ENCODE data around the gene ATP2A2.
"Not testable (repeated sequence)": the region's sequence is repeated elsewhere in the genome, so short reads cannot be mapped to it uniquely, and the experiment has no call there.

ATP2A2 gene

DNA sequence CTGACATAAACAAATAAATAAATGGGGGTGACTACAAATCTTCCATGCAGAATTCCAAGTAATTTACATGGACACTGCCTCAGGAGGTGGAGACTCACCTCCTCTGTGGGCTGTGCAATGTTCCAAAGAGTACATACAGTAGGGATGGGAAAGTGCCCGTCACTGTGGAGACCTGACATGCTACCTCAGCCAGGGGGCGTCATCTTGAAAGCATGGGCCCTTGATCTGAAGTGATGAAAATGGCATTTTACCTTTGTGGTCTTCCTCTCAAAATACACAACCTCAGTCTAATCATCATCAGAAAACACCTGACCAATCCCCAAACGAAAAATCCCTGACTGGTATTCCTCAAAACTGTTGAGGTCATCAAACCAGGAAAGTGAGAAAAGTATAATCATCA, 74.0 kb downstream of the ATP2A2 start:
- FAIRE-seq, result peak; percentile 75
- no peak for TF ChIP-seq SPI1 (IDR thresholded peaks at IDR 0.05; ENCODE audit: low read depth, low read length)
- TF ChIP-seq POU2F2 (IDR thresholded peaks at IDR 0.05; ENCODE audit: low read depth, low read length), result no peak
- no peak for TF ChIP-seq POLR2AphosphoS5 (IDR thresholded peaks at IDR 0.05; ENCODE audit: low read depth, low read length)
- no peak for TF ChIP-seq TAF1 (IDR thresholded peaks at IDR 0.05; ENCODE audit: low read depth, low read length)
- no peak for TF ChIP-seq PAX5 (IDR thresholded peaks at IDR 0.05; ENCODE audit: insufficient read depth, low read length, severe bottlenecking)
- no peak for TF ChIP-seq POLR2A (IDR thresholded peaks at IDR 0.05; ENCODE audit: low read depth, low read length)
- DNase-seq (ENCODE audit: insufficient read length, low spot score), result no peak

DNA sequence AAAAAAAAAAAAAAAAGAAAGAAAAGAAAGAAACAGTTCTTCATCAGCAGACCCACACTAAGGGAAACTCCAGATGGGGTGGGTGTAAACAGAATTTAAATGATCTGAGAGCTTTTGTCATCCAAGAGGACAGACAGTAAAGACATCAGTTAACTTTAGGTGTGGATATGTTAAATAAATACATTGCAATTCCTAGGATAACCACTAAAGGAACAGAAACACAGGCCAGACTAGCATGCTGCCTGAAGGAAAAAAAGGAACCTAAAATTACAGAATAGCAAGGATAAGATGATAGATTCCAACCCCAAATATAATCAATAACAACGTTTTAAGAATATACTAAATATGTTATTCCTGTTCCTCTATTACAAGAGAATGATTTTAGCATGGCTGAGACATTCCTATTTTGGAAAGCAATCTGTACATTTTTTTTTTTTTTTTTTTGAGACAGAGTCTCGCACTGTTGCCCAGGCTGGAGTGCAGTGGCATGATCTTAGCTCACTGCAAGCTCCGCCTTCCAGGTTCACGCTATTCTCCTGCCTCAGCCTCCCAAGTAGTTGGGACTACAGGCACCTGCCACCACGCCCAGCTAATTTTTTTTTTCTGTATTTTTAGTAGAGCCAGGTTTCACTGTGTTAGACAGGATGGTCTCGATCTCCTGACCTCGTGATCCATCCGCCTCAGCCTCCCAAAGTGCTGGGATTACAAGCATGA, 77.5 kb downstream of the ATP2A2 start:
- not testable (repeated sequence) for DNase-seq (ENCODE audit: insufficient read length, low spot score); FAIRE-seq

DNA sequence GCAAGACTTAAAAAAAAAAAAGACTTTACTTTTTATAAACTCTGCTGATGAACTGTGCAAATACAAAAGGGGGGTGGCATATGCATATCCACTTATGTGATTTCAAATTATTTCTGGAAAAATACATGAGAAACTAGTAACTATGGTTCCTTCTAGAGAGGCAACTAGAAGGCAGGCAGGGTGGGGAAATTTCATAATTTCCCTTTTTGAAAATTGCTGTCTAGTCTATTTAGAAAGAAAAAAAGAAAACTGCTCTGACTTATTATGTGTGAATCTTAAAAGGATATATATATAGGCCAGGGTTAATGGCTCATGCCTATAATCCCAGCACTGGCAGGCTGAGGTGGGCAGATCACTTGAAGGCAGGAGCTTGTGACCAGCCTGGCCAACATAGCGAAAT, 80.2 kb downstream of the ATP2A2 start:
- FAIRE-seq (no peak), DNase-seq (ENCODE audit: insufficient read length, low spot score) (no peak)
- no peak for TF ChIP-seq SPI1 (IDR thresholded peaks at IDR 0.05; ENCODE audit: low read depth, low read length)
- no peak for TF ChIP-seq TAF1 (IDR thresholded peaks at IDR 0.05; ENCODE audit: low read depth, low read length)
- TF ChIP-seq POLR2AphosphoS5 (IDR thresholded peaks at IDR 0.05; ENCODE audit: low read depth, low read length), result no peak
- TF ChIP-seq PAX5 (IDR thresholded peaks at IDR 0.05; ENCODE audit: insufficient read depth, low read length, severe bottlenecking), result no peak
- TF ChIP-seq POU2F2 (IDR thresholded peaks at IDR 0.05; ENCODE audit: low read depth, low read length), result no peak
- TF ChIP-seq POLR2A (IDR thresholded peaks at IDR 0.05; ENCODE audit: low read depth, low read length), result no peak

DNA sequence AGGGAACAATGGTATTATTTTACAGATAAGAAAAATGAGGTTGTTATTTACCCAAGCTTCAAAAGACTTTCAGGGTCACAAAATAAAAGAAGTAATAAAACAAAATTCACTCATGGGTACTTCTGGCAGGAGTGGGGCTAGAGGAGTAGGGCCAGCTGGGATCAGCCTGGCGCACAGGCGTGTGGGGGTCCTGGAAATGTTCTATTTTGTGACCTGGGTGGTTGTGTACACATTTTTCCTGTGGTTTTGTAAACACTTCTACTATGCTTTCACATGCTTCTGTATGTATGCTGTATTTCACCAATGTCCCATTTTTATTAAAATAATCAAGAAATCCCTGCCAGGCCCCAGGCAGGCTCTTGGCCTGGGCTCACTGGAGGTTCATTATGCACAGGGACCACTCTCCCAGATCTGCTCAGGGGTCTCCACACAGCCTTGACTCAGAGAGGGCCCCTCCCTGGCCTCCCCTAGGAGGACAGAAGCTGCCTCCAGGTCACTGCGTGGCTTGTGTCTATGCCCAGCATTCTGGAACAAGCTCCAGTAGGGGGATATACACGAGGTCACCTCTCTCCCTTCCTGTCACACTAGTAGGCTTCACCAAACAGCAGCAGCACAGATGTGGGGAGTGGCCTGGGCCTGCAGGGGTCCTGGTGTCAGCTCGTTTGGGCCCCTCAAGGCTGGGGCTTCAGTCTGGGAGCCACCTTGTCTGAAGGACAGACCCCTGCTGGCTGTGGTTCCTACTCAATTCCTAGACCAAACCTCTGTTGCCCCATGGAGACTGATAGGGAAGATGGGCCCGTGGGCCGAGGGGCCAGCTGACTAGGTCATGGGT, 84.7 kb downstream of the ATP2A2 start:
- TF ChIP-seq POLR2AphosphoS5 (IDR thresholded peaks at IDR 0.05; ENCODE audit: low read depth, low read length) (no peak), POLR2A (IDR thresholded peaks at IDR 0.05; ENCODE audit: low read depth, low read length) (no peak), POU2F2 (IDR thresholded peaks at IDR 0.05; ENCODE audit: low read depth, low read length) (no peak), PAX5 (IDR thresholded peaks at IDR 0.05; ENCODE audit: insufficient read depth, low read length, severe bottlenecking) (no peak), SPI1 (IDR thresholded peaks at IDR 0.05; ENCODE audit: low read depth, low read length) (no peak), TAF1 (IDR thresholded peaks at IDR 0.05; ENCODE audit: low read depth, low read length) (no peak)
- no peak for FAIRE-seq

DNA sequence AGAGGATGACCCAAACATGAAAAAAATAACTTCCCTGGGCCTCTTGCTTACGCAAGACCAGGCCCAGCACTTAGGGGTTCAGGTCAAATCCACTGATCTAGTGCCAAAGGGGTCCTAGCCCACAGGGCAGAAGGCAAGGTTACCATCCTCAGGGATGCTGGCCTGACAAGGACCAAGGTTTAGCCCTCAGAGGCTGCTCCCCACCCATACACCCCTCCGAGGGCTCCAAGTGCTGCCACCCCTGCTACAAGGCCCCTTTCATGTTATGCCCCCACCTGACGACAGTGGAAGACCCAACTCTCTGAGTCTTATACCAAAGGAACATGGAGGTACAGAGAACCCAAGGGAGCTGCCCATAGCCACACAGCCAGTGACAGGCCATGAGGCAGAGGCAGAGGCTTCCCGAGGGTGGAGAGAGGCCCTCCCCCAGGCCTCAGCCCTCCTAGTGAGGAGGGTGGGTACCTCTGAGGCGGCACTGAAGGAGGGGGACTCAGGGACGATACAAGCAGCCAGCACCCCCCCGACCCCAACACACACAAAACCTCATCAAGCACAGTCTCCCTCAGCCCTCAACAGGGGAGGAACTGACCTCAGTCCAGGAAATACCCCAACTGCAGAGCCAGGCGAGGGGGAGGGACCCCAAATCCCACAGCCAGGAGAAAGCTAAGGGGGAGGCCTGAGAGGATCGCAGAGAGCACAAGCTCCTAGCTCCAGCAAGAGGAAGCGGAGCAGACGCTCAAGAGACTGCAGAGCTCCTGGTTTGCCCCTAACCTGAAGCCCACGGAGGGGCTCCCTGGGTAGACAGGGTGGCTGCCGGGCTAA, 85.5 kb downstream of the ATP2A2 start:
- TF ChIP-seq TAF1 (IDR thresholded peaks at IDR 0.05; ENCODE audit: low read depth, low read length), result no peak
- no peak for TF ChIP-seq POU2F2 (IDR thresholded peaks at IDR 0.05; ENCODE audit: low read depth, low read length)
- no peak for TF ChIP-seq PAX5 (IDR thresholded peaks at IDR 0.05; ENCODE audit: insufficient read depth, low read length, severe bottlenecking)
- TF ChIP-seq SPI1 (IDR thresholded peaks at IDR 0.05; ENCODE audit: low read depth, low read length), result 0 out of 2 replicates have a peak, but pooled peaks have one; percentile 40
- TF ChIP-seq POLR2AphosphoS5 (IDR thresholded peaks at IDR 0.05; ENCODE audit: low read depth, low read length), result no peak
- DNase-seq (ENCODE audit: insufficient read length, low spot score) (no peak), FAIRE-seq (no peak)

More for the DNA sequence above, 84.7 kb downstream of the ATP2A2 start:
- DNase-seq (ENCODE audit: insufficient read length, low spot score), result no peak

DNA sequence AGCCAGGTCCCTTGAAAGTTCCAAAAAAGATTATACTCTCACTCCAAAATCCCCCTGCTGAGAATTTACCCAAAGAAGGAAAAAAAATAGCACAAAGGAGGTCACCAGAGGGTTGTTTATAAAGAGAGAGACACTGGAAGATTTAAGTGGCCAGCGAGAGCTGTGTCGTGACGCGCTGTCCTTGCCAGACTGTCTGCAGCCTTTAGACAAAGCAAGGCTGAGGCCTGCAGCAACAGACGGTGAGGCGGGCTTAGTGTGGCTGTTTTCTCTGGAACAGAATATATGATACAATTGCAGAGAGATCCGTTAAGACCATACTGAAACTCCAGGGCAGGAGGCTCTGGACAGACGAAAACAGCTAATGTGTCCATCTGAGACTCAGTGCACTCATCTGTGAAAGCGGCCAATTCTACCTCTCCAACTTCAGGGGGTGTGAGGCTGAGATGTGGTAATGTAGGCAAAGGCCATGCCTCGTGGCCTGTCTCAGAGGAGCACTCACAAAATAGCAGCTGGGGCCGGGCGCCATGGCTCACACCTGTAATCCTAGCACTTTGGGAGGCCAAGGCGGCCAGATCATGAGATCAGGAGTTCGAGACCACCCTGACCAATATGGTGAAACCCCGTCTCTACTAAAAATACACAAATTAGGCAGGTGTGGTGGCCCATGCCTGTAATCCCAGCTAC, 86.3 kb downstream of the ATP2A2 start:
- DNase-seq (ENCODE audit: insufficient read length, low spot score), result no peak
- no peak for TF ChIP-seq PAX5 (IDR thresholded peaks at IDR 0.05; ENCODE audit: insufficient read depth, low read length, severe bottlenecking)
- no peak for TF ChIP-seq POLR2A (IDR thresholded peaks at IDR 0.05; ENCODE audit: low read depth, low read length)
- TF ChIP-seq POU2F2 (IDR thresholded peaks at IDR 0.05; ENCODE audit: low read depth, low read length), result no peak
- no peak for TF ChIP-seq POLR2AphosphoS5 (IDR thresholded peaks at IDR 0.05; ENCODE audit: low read depth, low read length)
- no peak for TF ChIP-seq SPI1 (IDR thresholded peaks at IDR 0.05; ENCODE audit: low read depth, low read length)
- no peak for TF ChIP-seq TAF1 (IDR thresholded peaks at IDR 0.05; ENCODE audit: low read depth, low read length)
- FAIRE-seq, result peak; percentile 66

DNA sequence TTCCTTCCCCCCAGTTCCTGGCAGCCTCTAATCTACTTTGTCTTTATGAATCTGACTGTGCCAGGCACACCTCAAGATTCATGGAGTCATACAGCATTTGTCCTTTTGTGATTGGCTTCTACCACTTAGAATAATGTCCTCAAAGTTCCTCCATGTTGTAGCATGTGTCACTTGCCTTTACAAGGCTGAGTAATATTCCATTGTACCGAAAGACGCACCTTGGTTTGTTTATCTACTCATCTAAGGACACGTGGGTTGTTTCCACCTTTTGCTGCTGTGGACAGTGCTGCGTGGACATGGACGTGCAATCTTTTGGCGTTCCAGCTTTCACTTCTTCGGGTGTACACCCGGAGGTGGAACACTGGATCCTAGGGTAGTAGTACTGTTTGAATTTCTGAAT, 88.9 kb downstream of the ATP2A2 start:
- TF ChIP-seq POU2F2 (IDR thresholded peaks at IDR 0.05; ENCODE audit: low read depth, low read length), result no peak
- DNase-seq (ENCODE audit: insufficient read length, low spot score), result no peak
- peak; percentile 68 for FAIRE-seq

DNA sequence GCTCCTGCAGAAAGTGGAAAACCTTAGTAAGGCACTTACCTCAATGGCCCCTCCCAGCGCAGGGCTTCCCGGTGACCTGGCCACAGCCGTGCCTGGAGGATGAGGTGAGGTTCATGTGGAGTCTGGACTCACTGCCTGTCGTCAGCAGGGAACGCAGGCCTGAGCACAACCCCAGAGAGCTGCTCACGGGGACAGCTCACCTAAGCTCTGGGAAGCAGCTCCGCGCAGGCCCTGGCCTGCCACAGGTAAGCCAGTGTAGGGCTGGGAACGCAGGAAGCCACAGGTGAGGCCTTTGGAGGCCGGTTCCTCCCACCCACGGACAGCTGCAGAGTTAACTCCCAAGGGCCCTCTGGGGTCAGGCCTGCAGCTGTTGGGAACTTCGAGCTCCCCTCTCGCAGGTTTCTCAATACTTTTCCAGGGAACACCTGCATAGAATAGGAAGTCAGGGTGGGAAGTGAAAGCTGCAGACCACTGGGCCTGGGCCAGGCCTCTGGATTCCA, 89.7 kb downstream of the ATP2A2 start:
- peak; percentile 38 for FAIRE-seq
- no peak for DNase-seq (ENCODE audit: insufficient read length, low spot score)
- TF ChIP-seq POLR2AphosphoS5 (IDR thresholded peaks at IDR 0.05; ENCODE audit: low read depth, low read length), result no peak
- 0 out of 2 replicates have a peak, but pooled peaks have one; percentile 19 for TF ChIP-seq SPI1 (IDR thresholded peaks at IDR 0.05; ENCODE audit: low read depth, low read length)

DNA sequence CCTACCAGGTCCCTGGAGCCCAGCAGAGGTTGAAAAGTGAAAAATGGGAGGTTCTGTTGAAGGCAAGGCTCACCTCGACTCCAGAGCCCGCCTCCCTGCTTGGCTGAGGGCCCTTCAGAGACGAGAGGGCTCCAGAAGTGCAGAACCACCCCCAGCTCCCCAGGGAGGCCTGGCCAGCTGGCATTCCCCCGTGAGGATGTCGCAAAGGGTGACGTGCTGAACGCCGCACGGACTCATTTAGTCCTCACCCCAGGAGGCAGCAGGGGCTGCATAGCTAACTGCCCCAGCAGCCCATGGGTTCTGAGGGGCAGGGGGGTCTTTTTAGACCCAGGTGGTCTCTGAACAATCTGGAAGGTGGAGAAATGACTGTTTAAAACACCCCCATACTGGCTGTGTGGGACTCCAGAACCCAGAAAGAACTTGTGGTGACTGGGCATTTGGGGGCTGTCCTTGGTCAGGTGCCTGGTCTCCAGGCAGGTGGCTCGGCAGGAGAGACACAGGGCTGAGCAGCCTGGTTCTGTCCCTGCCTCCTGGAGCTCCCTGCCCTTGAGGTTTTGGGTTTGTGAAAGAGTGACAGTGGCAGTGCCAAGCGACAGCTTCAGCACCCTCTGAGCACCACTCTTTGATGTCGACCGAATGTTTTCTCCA, 90.5 kb downstream of the ATP2A2 start:
- peak; percentile 87 for FAIRE-seq
- TF ChIP-seq POLR2AphosphoS5 (IDR thresholded peaks at IDR 0.05; ENCODE audit: low read depth, low read length), result peak; percentile 6; the same call in 1 of the 2 replicates
- TF ChIP-seq SPI1 (IDR thresholded peaks at IDR 0.05; ENCODE audit: low read depth, low read length), result no peak
- peak; percentile 23 for TF ChIP-seq PAX5 (IDR thresholded peaks at IDR 0.05; ENCODE audit: insufficient read depth, low read length, severe bottlenecking)
- peak; percentile 46 for DNase-seq (ENCODE audit: insufficient read length, low spot score)

Data from GM12891 (cell line).